MCF 10A (cell line): ENCODE results near the gene SEM1. TPM values are rescaled to one million over a fixed set of nuclear protein-coding genes. Genes with fewer than 3 reads are reported as not detected.
"Not testable (repeated sequence)": the region's sequence is repeated elsewhere in the genome, so short reads cannot be mapped to it uniquely, and the experiment has no call there.

Source experiments
- BruUV-seq: library from RNA; stranded (reverse); fragments of 400-500 nt; replicated peaks from 2 replicates; lab custom pipeline; 2021; lab: Mats Ljungman, UMichigan
- CTCF ChIA-PET: fragments of 300-600 bp; sonication (Branson Sonifier 250); formaldehyde crosslinking; extraction: SDS; loops from one replicate; lab custom pipeline; 2021; ENCODE audit warnings: antibody characterized with exemption, inconsistent platforms; lab: Yijun Ruan, JAX
- POLR2A ChIA-PET: fragments of 300-600, 350-650 bp; sonication (Branson Sonifier 250); formaldehyde crosslinking; extraction: SDS; loops from one replicate; lab custom pipeline; 2020; ENCODE audit warnings: antibody characterized with exemption, inconsistent platforms; lab: Yijun Ruan, JAX
- DNase-seq: peaks from one replicate; pipeline ENCODE4 v3.0.0-alpha.2; 2018; ENCODE audit not compliant: unreplicated experiment
- H3K27ac Mint-ChIP-seq: one replicate; pipeline ENCODE4 v1.8.0; 2022; ENCODE audit warnings: mild to moderate bottlenecking, low read depth, mixed read lengths; ENCODE audit not compliant: unreplicated experiment
- H3K27me3 Mint-ChIP-seq: one replicate; pipeline ENCODE4 v1.8.0; 2022; ENCODE audit warnings: mixed read lengths; ENCODE audit not compliant: insufficient read depth, unreplicated experiment
- H3K36me3 Mint-ChIP-seq: one replicate; pipeline ENCODE4 v1.8.0; 2022; ENCODE audit warnings: mild to moderate bottlenecking, moderate library complexity, mixed read lengths; ENCODE audit not compliant: insufficient read depth, unreplicated experiment
- H3K4me1 Mint-ChIP-seq: one replicate; pipeline ENCODE4 v1.8.0; 2022; ENCODE audit warnings: mixed read lengths; ENCODE audit not compliant: insufficient read depth, unreplicated experiment
- H3K4me3 Mint-ChIP-seq: one replicate; pipeline ENCODE4 v1.8.0; 2022; ENCODE audit warnings: mild to moderate bottlenecking, moderate library complexity, mixed read lengths; ENCODE audit not compliant: unreplicated experiment
- H3K9me3 Mint-ChIP-seq: one replicate; pipeline ENCODE4 v1.8.0; 2022; ENCODE audit warnings: mixed read lengths; ENCODE audit not compliant: unreplicated experiment
- CTCF ChIP-seq: fragments of 200-600 bp; IDR thresholded peaks from one replicate; pipeline ENCODE4 v1.8.0; 2022; ENCODE audit warnings: antibody characterized with exemption, mild to moderate bottlenecking; ENCODE audit not compliant: unreplicated experiment
- intact Hi-C: fragments of 100-400 bp; cut with micrococcal nuclease; formaldehyde crosslinking; loops from 2 replicates; pipeline ENCODE4 v1.14.1; 2022
- total RNA-seq: library from RNA; stranded (reverse); gene quantifications from 2 replicates; pipeline ENCODE4 v1.2.3, GENCODE V29; 2022

SEM1 gene
- total RNA-seq, 1 experiment from 2014 or later = 70.3 TPM

DNA sequence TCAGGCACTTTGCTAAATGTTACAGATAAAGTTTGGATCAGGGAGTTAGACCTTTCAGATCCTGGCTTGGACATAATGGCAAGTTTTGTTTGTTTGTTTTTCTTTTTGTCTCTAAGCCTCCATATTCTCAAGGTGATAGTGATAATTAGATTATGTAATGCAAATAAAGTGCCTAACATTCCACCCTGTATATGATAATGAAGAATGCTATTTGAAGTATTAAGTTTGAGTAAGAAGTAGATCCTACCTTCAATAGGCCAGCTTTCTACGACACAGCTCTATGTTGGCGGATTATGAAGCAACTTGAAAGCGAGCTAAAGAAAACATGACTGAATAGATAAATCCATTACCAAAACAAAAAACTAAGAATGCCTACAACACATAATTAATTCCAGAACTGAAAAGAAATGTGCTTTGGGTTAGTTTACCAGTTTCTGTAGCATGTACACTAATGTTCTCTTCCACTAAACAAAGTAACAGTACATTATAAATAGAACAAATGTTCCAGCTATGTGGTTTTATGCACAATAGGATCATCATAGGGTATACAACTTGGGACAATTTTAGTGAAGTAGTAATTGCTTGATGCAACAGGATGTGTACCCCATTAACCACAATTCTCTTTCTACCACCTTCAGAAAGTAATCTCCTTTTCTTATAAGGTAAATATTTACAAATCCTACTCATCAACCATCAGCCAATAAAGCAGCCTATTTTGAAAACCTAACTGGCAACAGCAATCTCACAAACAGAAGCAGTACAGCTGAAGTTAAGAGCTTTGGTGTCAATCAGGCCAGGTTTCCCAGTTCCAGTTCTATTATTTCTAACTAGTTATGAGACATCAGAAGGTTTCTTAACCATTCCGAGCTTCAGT is 1.5 kb downstream of the SEM1 start:
- ChIA-PET POLR2A (interaction anchor here (0.6 to 0.7 kb wide), 2 partner anchors 313 to 403 kb away, joined by 3 read pairs; no protein-coding TSS in a partner anchor), CTCF (interaction anchor here (0.7 to 1.1 kb wide), 2 partner anchors 309 to 318 kb away, joined by 3 read pairs; no protein-coding TSS in a partner anchor)
- H3K9me3 Mint-ChIP-seq = no peaks in the 10 kb centered on the region
- no peak for TF ChIP-seq CTCF
- peaks cover 8% of the 10 kb centered on the region for H3K36me3 Mint-ChIP-seq
- DNase-seq = no peak
- intact Hi-C loops = loop anchor here (5.0 kb wide), 3 partner anchors 161 to 319 kb away; no protein-coding TSS in a partner anchor
- peaks cover 10% of the 10 kb centered on the region for H3K4me1 Mint-ChIP-seq
- peak overlapping the region; percentile 92 for H3K4me3 Mint-ChIP-seq
- no peaks in the 10 kb centered on the region for H3K27me3 Mint-ChIP-seq
- H3K27ac Mint-ChIP-seq = peak overlapping the region; percentile 99
- BruUV-seq = no TSS peak

DNA sequence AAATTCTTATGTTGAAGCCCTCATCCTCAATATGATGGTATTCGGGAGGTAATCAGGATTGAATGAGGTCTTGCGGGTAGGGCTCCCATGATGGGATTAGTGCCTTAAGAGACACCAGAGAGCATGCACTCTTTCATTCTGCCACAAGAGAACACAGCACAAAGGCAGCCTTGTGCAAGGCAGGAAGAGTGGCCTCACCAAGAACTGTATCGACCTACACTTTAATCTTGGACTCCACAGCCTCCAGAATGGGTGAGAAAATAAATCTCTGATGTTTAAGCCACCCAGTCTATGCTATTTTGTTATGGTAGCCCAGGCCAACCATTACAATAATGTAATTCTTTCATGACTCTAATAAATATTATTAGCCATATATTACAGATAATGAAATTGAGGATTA is 8.4 kb downstream of the SEM1 start:
- intact Hi-C loops = no loop called here
- no peak for DNase-seq
- no peak for TF ChIP-seq CTCF
- peaks cover 10% of the 10 kb centered on the region for H3K36me3 Mint-ChIP-seq
- ChIA-PET POLR2A (no interaction called here), CTCF (no interaction called here)
- H3K27ac Mint-ChIP-seq = no peak overlapping the region
- no TSS peak for BruUV-seq
- H3K9me3 Mint-ChIP-seq = no peaks in the 10 kb centered on the region
- no peaks in the 10 kb centered on the region for H3K27me3 Mint-ChIP-seq
- no peak overlapping the region for H3K4me3 Mint-ChIP-seq
- peaks cover 18% of the 10 kb centered on the region for H3K4me1 Mint-ChIP-seq

GRCh38 chr7:96700516-96700915 is 9.1 kb downstream of the SEM1 start:
- ChIA-PET CTCF (no interaction called here), POLR2A (no interaction called here)
- no TSS peak for BruUV-seq
- no peak for TF ChIP-seq CTCF
- Mint-ChIP-seq H3K9me3 (no peaks in the 10 kb centered on the region), H3K36me3 (peaks cover 10% of the 10 kb centered on the region), H3K27ac (no peak overlapping the region), H3K4me3 (no peak overlapping the region), H3K27me3 (no peaks in the 10 kb centered on the region), H3K4me1 (peaks cover 18% of the 10 kb centered on the region)
- intact Hi-C loops = no loop called here
- DNase-seq = no peak

- no peak for TF ChIP-seq CTCF
- Mint-ChIP-seq H3K4me3 (no peak overlapping the region), H3K4me1 (peaks cover 14% of the 10 kb centered on the region), H3K27ac (no peak overlapping the region), H3K36me3 (peaks cover 10% of the 10 kb centered on the region), H3K27me3 (no peaks in the 10 kb centered on the region), H3K9me3 (no peaks in the 10 kb centered on the region)
- BruUV-seq = no TSS peak
- intact Hi-C loops = no loop called here
- ChIA-PET POLR2A (no interaction called here), CTCF (interaction anchor here (0.8 kb wide), 1 partner anchor 24 kb away, joined by 3 read pairs; no protein-coding TSS in a partner anchor)
- DNase-seq = no peak
Measured at GRCh38 chr7:96699219-96699871, 10.3 kb downstream of the SEM1 start.

- intact Hi-C loops, H3K27ac Mint-ChIP-seq, BruUV-seq, H3K4me3 Mint-ChIP-seq, H3K9me3 Mint-ChIP-seq, CTCF ChIA-PET, H3K27me3 Mint-ChIP-seq, POLR2A ChIA-PET, DNase-seq, H3K36me3 Mint-ChIP-seq: not testable (repeated sequence)
- H3K4me1 Mint-ChIP-seq = peaks cover 14% of the 10 kb centered on the region
Measured at GRCh38 chr7:96698449-96698848, 11.2 kb downstream of the SEM1 start.
